Cerebellar cortex (tissue), 1 donor: ENCODE results near the gene EEFSEC.

Experiments
- DNase-seq: peaks from one replicate; pipeline ENCODE4 v3.0.0-alpha.2; 2015; ENCODE audit warnings: low spot score

Gene EEFSEC

DNA sequence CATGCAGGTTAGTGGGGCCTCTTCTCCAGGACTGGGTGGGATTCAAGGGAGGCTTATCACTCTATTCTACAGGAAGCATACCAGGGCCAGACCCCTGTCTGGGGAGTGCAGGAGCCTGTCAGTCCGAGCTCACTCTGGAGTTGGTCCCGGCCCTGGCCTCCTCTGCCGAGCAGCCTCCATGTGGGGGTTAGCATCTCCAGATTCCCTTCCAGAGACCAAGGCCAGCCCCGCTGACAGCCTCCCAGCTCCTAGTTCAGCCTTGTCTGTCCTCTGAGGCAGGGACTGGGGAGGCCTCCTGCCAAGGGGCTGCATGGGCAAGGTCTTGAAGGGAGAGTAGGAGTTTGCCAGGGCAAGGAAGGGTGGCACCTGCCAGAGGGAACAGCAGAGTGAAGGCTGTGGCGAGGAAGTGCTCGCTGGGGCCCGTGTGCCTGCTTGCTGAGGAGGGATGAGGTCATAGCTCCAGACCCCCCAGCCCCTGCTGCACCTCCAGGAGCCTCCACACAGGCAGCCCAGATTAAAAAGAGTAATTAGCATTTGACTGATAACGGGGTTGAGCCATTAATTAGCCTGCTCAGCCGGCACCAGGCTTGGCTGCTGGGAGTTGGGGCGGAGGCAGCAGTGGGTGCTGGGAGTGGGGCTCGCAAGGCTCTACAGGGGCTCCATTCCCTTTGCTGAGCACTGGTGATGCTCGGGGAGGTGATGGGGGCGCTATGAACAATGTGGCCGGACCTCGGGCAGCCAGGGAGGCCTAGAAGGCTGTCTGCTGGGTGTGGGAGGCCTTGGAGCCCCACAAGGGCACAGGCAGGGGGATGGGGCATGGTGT is 259.1 kb downstream of the EEFSEC start:
- no peak for DNase-seq

DNA sequence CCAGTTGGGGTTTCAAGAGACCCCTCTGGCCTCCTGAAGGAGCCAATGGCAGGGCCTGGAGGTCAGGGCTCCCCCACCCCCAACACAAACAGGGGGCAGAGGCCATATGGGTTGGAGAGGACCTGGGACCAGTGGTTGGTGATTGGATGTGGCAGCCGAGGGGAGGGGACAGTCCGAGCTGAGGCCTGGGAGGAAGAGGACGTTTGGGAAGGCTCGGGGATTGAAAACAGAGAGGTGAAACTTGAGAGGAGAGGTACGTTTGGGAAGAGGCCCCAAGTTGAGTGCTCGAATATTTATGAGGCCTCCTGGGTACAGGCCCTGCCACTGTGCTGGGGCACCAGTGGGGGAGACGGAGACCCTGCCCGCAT is 259.7 kb downstream of the EEFSEC start:
- no peak for DNase-seq

DNA sequence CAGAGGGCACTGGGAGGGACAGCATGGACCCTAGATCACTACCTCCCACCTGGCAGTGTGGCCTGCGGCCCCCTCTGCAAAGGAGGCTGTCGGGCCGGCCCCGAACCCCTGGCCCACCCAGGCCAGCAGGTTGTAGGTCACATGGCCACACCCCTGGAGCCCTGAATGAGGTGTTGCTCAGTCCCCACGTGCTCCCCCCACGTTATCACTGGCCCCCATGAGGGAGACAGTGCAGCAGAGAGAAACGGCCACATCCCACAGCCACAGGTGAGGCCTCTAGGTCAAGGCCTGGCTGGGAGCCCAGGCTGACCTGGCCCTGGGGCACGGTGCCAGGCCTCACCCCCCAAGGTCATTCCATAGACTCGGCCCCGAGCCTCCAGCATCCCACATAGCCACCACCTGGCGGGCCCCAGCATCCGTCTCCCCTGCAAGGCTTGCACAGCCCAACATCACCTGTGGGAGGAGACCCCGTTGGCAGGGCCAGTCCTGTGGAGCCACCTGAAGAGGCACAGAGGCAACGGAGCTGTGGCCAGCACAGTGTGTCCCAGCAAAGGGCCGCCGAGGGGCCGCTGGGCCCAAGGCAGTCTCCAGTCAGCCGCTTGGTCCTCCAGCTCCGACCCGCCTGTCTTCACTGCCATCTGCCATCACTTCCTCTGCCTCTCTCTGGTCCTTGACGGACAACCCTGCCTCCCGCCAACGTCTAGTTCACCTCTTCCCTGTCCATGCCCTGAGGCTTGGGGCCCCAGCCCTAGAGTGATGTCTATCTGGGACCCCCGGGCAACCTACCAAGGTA is 260.3 kb downstream of the EEFSEC start:
- DNase-seq: no peak

DNA sequence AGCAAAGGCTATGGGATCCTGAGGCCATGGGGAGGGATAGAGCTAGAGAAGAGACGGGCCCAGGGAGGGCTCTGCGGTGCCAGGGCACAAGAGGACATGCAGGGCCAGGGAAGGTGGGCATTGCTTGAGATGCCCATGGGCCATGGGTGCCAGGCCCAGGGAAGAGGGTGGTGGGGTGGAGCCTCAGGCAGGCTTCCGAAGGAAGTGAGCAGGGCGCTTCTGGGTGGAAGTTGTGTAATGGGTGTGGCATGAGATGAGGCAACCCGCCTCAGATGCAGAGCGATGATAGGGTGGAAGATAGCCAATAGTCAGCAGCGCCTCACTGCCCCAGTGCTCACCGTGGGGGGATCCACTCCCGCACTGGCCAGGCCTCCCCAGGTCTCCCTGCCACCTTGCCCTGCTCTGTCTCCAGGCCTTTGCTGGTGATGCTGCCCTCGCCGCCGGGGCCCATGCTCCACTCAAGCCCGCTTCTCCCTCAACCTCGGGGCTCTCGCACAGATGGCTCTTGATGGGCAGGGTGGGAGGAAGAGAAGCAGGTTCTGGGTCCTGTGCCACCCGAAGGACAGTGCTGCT is 262.0 kb downstream of the EEFSEC start:
- no peak for DNase-seq

DNA sequence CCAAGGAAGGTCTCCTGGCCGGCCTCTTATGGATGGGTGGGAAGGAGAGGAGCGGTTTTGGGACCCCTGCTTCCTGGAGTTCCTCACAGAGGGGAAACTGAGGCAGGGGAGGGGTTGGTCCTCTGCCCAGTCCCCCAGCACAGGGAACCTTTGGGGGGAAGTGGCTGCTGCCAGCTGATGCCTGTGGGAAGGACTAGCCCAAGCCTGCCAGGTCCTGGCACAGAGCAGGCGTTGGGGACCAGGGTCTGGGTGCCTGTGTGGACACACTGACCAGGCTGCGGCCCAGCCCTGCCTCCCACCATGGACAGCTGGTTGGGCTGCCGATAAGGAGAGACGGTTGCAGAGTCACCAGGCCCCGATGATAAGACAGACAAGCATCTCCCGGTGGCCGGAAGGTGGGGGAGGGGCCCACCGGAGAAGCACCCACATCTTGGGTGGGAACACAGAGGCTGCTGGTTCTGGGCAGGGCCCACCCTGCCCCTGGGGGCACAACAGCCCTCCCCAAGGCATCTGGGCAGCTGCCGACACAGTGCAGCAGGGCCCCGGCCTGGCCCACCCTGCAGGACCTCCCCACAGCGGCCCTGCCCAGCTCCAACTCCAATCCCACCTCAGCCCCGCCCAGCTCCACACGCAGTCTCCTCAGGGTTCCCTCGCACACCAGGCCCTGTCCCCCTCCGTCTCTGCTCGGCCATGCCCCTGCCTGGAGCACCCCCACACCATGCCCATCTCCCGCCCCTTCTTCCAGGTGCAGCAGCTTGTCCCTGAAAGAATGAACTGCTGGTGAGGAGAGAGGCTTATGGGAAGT is 262.7 kb downstream of the EEFSEC start:
- DNase-seq: no peak

DNA sequence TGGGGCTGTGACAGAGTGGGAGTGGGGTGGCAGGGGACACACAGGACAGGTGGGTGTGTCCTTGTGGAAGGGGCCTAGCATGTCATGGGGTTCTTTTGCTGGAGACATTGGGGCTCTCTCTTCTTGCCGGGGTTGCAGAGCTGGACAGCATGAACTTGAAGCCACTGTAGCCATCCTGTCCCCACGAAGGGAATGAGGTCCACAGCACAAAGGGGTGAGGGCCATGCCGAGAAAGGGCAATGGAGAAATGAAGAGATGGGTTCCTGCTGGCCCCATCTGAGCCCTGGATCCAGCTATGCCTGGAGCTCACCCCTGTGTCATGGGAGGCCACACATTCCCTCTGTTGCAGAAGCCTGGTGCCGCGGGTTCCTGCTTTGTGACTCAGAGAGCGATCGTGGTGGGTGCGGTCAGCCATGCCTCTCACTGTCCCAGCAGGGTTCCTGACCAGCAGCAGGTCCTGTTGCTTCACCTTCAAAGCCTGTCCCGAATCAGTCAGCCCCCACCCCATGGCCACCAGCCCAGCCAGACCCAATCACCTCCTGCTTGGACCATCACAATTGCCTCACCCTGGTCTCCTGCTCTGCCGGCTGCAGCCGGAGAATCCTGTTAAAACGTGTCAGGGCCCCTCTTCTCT is 263.4 kb downstream of the EEFSEC start:
- no peak for DNase-seq

DNA sequence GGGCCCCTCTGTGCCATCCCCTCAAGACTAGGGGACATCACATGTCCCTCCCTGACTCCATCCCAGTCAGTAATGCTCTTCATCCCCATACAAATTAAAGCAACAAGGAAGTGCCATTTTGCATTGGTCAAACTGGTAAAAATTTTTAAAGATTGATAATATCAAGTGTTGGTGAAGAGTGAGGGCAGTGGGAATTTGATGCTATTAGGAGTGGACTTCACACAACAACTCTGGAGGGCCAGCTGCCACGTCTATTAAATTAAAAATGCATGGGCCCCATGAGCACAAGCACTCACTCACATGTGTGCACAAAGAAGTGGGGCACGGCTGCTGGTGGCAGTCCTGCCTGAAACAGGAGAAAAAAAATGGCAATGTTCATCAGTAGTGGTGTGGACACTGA is 265.6 kb downstream of the EEFSEC start:
- no peak for DNase-seq

DNA sequence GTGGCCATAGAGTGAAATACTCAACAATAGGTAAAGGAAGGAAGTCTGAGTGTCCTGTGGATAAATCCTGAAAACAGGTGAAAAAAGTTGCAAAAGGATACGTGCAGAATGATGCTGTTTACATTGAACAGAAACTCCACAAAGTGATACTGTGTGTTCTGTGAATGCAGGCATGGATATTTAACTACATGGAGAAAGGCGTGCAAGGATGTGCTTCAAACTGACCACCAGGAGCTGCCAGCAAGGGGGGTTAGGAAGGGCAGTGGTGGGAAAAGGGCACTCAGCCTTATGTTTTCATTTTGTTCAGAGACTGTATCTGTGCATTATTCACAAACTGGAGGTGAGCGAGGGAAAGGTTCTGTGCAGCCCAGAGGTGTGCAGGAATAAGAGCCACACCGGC is 266.0 kb downstream of the EEFSEC start:
- DNase-seq: no peak

DNA sequence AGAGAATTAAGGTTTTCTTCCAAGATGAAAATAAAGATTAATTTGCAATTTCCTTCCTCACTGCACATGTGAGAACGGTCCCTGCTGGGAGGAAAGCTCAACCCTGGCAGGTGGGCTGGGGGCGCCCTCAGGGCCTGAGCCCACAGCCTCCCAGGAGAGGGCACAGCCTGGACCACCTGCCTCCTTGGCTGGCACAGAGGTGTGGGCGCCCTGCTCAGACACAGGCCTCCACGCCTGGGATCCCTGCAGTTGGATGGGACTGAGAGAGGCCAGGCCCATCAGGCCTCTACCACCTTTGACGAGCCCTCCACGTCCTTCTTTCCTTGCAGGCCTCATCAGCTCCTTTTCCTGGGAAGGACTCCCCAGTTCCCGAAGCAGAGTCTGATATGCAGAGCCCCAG is 267.0 kb downstream of the EEFSEC start:
- no peak for DNase-seq

DNA sequence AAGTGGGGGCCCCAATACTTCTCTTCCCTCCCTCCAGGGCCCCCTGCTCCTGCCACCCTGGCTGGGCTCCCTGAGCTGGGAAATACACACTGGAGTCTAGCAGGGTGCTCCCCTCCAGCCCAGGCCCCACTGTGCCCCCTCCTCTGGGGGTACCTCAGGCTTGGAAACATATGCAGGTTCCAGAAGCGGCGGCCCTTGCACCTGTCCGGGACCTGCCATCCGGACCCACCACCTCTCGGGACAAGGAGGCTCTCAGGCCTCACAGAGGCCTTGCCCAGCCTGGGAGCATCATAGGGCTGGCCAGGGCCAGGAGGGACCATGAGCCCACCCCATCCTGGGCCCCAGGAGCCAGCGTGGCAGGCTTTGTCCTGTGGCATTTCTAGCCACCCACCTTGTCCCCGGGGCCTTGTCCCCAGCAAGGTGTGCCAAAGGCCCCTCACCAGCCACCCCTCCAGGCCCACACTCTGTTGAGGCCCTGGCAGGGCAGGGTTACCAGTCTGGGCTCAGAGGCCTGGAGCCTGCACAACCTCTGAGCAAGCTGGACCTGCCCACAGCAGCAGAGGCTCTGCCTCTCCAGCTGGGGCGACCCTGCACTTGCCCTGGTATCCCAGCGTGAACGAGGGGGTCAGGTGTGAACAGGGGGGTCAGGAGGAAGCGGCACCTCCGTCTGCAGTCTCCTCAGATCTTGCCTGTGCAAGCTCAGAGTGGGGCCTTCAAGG is 267.6 kb downstream of the EEFSEC start:
- DNase-seq: no peak

DNA sequence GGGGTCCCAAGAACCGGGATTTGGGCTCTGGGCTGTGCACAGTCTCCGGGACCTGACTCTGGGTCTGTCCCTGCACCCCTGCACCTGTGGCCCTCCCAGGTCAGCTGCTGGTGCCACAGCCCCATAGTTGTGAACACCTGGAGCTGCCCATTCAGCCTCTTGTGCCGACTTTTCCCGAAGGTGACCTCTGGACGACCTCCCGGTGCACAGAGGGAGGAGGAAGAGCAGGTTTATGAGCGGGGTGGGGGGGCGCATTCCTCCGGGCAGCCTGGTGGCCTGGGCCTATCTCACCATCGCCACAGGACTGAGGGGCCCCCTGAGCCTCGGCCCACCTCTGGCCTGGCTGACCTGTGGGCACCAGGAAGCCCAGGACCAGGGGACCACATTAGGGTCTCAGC is 268.2 kb downstream of the EEFSEC start:
- no peak for DNase-seq

DNA sequence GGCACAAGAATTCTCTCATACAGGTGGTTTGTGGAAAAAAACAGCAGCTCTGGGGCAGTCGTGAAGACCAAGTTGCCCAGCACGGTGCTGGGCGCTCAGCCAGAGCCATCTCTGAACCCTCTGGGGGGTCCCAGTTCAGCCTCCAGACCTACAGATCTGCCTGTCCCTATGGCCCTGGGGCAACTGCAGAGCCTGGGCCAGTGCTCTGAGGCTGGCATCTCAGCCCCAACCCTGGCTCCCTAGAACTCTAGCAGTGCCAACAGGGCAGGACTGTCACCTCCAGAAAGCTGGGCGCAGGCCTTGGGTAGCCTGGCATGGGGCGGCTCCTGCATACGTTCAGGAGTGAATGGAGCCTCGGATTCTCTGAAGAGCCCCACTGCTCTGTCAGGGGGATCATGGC is 268.7 kb downstream of the EEFSEC start:
- DNase-seq: no peak

DNA sequence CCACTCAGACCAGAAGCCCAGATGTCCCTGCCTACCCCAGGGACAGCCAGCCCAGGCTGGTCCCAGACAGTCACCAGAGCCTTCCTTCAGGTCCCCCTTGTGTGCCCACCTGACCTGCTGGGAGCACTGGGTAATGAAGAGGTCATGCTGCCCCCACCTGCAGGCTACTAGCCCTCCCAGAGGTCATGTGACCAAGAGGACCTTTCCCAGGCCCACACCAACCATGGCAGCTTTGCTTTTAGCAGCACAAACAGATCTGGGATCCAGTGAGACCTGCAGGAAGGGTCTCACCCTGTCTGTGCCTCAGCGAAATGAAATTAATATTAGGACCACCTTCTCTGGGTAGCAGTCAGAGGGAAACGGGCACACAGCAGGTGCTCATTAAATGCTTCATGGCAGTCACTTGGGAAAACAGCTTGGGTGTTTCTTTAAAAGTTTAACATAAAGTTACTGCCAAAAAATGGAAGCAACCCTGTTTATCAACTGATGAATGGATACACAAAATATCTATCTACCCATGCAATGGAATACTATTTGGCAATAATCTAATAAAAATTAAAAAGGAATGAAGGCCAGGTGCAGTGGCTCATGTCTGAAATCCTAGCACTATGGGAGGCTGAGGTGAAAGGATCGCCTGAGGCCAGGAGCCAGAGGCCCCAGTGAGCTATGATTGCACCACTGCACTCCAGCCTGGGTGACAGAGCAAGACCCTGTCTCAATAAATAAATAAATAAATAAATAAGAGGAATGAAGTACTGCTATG is 269.7 kb downstream of the EEFSEC start:
- no peak for DNase-seq

DNA sequence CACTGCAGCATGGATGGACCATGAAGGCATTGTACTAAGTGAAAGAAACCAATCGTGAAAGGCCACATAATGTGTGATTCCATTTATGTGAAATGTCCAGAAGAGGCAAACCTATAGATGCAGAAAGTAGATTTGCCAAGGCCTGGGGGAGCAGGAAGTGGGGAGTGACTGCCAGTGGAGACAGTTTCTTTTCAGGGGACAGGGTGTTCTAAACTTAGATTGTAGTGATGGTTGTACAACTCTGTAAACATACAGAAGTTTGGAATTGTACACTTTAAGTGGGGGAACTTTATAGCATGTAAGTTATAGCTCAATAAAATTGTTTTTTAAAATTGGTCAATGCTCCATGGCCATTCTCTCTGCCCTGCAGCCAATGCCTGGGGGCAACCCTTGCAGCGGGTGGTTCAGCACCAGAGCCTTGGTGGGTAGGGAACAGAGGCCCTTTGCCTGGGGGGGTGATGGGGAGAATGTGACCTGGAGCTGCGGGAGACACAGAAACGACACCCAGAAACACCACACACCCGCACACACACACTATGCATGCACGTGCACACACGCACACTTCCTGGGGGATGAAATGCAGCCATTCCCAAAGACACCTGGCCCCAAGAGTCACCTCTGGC is 270.4 kb downstream of the EEFSEC start:
- DNase-seq: no peak

DNA sequence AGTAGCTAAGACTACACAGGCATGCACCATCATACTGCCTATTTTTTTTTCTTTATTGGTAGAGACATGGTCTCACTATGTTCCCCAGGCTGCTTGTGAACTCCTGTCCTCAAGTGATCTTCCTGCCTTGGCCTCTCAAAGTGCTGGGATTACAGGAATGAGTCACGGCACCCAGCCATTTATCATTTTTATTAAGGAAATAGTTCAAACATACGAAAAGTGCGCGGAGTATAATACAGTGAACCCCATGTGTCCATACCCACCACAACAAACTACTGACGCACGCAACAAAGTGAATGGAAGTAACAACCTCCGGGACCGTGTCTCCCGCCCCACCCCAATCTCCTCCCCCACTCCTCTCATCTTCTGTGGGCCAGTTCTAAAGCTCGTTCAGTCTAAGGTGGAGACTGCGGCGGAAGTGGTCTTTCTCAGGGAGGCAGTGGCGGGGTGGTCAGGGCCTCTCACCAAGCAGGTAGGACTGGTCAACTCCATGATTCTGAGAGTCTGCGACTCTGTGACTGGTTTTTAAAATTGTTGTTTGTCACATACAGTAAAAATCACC is 271.3 kb downstream of the EEFSEC start:
- DNase-seq: no peak

DNA sequence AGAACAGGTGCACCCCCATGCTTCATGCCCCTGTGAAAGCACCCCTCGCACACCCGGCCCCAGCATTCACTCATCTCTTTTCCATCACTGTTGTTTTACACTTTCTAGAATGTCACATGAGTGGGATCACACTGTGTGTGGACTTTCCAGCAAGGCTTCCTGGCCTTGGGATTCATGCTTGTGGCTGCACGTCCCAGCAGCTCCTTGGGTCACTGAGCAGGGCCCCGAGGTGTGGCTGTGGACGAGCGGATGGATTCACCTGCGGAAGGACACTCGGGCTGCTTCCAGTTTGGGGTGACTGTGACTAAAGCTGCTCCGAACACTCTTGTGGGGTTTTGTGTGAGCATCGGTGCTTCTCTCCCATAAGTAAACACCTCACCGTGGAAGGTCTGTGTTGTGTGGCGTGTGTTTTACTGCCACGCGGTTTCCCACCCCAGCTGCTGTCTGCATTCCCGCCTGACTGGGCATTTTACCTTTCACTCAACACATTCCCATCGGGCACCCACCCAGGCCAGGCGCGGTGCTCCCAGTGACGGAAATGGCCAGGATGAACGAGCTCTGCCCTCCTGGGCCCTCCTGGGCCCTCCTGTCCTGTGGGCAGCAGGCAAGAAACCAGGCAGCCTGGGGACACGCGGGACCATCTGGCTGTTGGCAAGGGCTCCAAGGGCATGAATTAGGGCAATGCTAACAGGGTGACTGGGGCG is 272.0 kb downstream of the EEFSEC start:
- peak; percentile 33 for DNase-seq

DNA sequence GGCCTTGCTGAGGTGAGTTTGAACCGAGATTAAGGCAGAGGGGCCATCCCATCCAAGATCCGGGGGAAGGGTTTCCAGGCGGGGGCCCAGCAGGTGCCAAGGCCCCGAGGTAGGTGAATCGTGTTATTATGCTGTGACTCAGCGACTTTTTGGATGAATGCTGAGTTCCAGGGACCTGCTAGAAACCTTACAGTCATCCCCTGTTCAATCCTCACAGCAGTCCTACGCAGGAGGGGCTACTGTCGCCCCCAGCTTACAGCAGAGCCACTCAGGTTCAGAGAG is 272.5 kb downstream of the EEFSEC start:
- DNase-seq: no peak

DNA sequence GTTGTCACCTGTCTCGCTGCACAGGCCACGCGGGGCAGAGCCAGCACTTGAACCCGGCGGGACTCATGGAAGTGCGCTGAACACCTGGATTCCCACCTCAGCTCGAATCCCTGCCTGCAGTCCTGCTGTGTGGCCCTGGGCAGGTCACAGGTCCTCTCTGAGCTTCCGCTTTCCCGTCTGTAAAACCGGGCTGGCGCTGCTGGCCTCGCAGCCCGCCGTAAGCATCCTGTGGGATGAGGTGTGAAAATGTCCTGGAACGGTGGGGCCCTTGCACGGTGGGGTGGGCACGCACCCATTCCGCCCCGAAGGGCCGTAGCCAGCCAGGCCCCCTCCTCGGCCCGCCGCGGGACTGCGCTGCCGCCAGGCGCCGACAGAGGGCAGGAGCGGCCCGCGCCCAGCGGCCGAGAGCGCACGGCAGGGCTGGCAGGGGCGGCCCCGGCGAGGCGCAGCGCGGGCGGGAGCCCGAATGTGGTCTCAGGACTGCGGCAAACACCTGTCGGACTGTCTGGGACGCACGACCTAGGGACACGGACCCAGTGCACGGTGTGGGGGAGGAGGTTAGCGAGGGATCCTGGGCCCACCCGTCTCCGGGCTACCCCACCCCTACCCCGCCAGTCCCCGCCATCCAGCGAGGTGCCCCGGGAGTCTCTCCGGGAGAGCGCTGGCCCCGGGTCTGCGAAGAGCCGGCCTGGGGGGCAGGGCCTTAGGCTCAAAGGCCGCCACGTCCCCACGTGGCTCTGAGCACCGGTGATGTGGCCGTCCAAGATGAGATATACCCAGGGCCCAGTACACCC is 273.0 kb downstream of the EEFSEC start:
- DNase-seq: peak; percentile 20
